SK-N-SH (cell line): Measurements from ENCODE around the gene CSNK1D. TPM values are rescaled to one million over a fixed set of nuclear protein-coding genes. Genes with fewer than 3 reads are reported as not detected.
A peak's percentile ranks its signal among the peaks of the same experiment; 100 is the strongest.

Experiments used
- CTCF ChIA-PET: fragments of 300-600, 350-600 bp; formaldehyde crosslinking; extraction: SDS; loops from one replicate; lab custom pipeline; 2021; lab: Yijun Ruan, JAX
- POLR2A ChIA-PET: fragments of 350-600 bp; sonication (Branson Sonifier 250); formaldehyde crosslinking; extraction: SDS; loops from one replicate; lab custom pipeline; 2020; ENCODE audit warnings: antibody characterized with exemption, inconsistent platforms; lab: Yijun Ruan, JAX
- DNase-seq: peaks from one replicate; pipeline ENCODE4 v3.0.0; 2012
- H2AFZ ChIP-seq: fragments of 200-600 bp; sonication (generic); 2 replicates; pipeline ENCODE4 v1.8.1; 2016; ENCODE audit warnings: antibody characterized with exemption, mild to moderate bottlenecking, low read depth
- H3F3A ChIP-seq: fragments of 200-600 bp; sonication (generic); replicated peaks from 2 replicates; pipeline ENCODE3; 2016; ENCODE audit warnings: antibody characterized with exemption, mild to moderate bottlenecking; ENCODE audit not compliant: insufficient read depth
- H3K27ac ChIP-seq, 2 experiments: fragments of 200-500 bp in 1 of 2; fragments of 200-600 bp in 1 of 2; sonication (Bioruptor generic) in 1 of 2; sonication (generic), shearing (Covaris generic) in 1 of 2; 2 replicates each; pipeline versions ENCODE4 v1.5.1 to v1.6.1; 2014 to 2016; ENCODE audit warnings: low read depth in 2 of 2, inconsistent platforms in 1 of 2, low read length in 1 of 2, mild to moderate bottlenecking in 1 of 2, mixed read lengths in 1 of 2
- H3K27me3 ChIP-seq: fragments of 200-600 bp; sonication (generic), shearing (Covaris generic); 2 replicates; pipeline ENCODE4 v1.6.1; 2016; ENCODE audit warnings: mixed run types; ENCODE audit not compliant: insufficient read depth
- H3K36me3 ChIP-seq, 2 experiments: fragments of 200-500 bp in 1 of 2; fragments of 200-600 bp in 1 of 2; sonication (Bioruptor generic) in 1 of 2; sonication (generic) in 1 of 2; replicated peaks in 1 of 2; 2 replicates each; pipeline versions ENCODE3 to v1.5.1; 2014 to 2016; ENCODE audit warnings: low read length in 1 of 2, mild to moderate bottlenecking in 1 of 2; ENCODE audit not compliant: insufficient read depth in 2 of 2, control insufficient read depth in 1 of 2
- H3K4me1 ChIP-seq, 2 experiments: fragments of 200-500 bp in 1 of 2; fragments of 200-600 bp in 1 of 2; sonication (Bioruptor generic) in 1 of 2; sonication (generic), shearing (Covaris generic) in 1 of 2; 2 replicates each; pipeline versions ENCODE4 v1.5.1 to v1.6.1; 2014 to 2016; ENCODE audit warnings: low read depth in 1 of 2, low read length in 1 of 2, mixed run types in 1 of 2; ENCODE audit not compliant: insufficient read depth in 2 of 2, control insufficient read depth in 1 of 2
- H3K4me2 ChIP-seq: fragments of 200-600 bp; sonication (generic), shearing (Covaris generic); 2 replicates; pipeline ENCODE4 v1.6.1; 2017; ENCODE audit warnings: mixed run types
- H3K4me3 ChIP-seq, 2 experiments: fragments of 200-500 bp in 1 of 2; fragments of 200-600 bp in 1 of 2; sonication (Bioruptor generic) in 1 of 2; sonication (generic), shearing (Covaris generic) in 1 of 2; 2 replicates each; pipeline versions ENCODE4 v1.5.1 to v1.8.1; 2014 to 2016; ENCODE audit warnings: low read depth in 2 of 2, inconsistent platforms in 1 of 2, low read length in 1 of 2, mild to moderate bottlenecking in 1 of 2, mixed read lengths in 1 of 2, moderate library complexity in 1 of 2
- H3K79me2 ChIP-seq: fragments of 200-600 bp; sonication (generic); 2 replicates; pipeline ENCODE4 v1.8.1; 2017; ENCODE audit warnings: mild to moderate bottlenecking; ENCODE audit not compliant: insufficient read depth
- H3K9ac ChIP-seq: fragments of 200-600 bp; sonication (generic); 2 replicates; pipeline ENCODE4 v1.6.1; 2017; ENCODE audit warnings: mixed run types
- H3K9me2 ChIP-seq: fragments of 200-600 bp; sonication (generic); 2 replicates; pipeline ENCODE4 v1.6.1; 2017; ENCODE audit warnings: mixed run types
- H3K9me3 ChIP-seq: fragments of 200-600 bp; sonication (generic); 2 replicates; pipeline ENCODE4 v1.6.1; 2017; ENCODE audit warnings: mixed run types, mild to moderate bottlenecking, moderate library complexity
- H4K20me1 ChIP-seq: fragments of 200-600 bp; sonication (generic); 2 replicates; pipeline ENCODE4 v1.6.1; 2017; ENCODE audit warnings: mild to moderate bottlenecking, mixed run types; ENCODE audit not compliant: insufficient read depth
- CHD2 ChIP-seq: fragments of 150-350 bp; IDR thresholded peaks from 2 replicates; pipeline ENCODE4 v1.6.1; 2018; ENCODE audit warnings: low read length; ENCODE audit not compliant: partially characterized antibody
- EP300 ChIP-seq, 2 experiments: IDR thresholded peaks; 2 replicates each; pipeline versions ENCODE4 v1.4.0 to v1.6.1; 2012; ENCODE audit warnings: borderline replicate concordance in 1 of 2, low read depth in 1 of 2, low read length in 1 of 2
- FOSL2 ChIP-seq: IDR thresholded peaks from 2 replicates; pipeline ENCODE4 v1.4.0; 2012; ENCODE audit warnings: low read depth, mild to moderate bottlenecking, moderate library complexity, borderline replicate concordance
- NRF1 ChIP-seq: IDR thresholded peaks from 2 replicates; pipeline ENCODE4 v1.6.1; 2012; ENCODE audit warnings: low read depth, mild to moderate bottlenecking, low read length
- POLR2AphosphoS5 ChIP-seq: IDR thresholded peaks from 2 replicates; pipeline ENCODE4 v1.6.1; 2012; ENCODE audit warnings: low read depth, low read length
- RCOR1 ChIP-seq: fragments of 150-350 bp; IDR thresholded peaks from 2 replicates; pipeline ENCODE4 v1.6.1; 2017; ENCODE audit warnings: antibody characterized with exemption, low read length
- TAF1 ChIP-seq: IDR thresholded peaks from 2 replicates; pipeline ENCODE4 v1.6.1; 2012; ENCODE audit warnings: low read depth, mild to moderate bottlenecking, low read length, moderate library complexity, borderline replicate concordance
- TCF12 ChIP-seq: IDR thresholded peaks from 2 replicates; pipeline ENCODE4 v1.4.0; 2012
- TEAD4 ChIP-seq: IDR thresholded peaks from 2 replicates; pipeline ENCODE4 v1.4.0; 2012; ENCODE audit warnings: mild to moderate bottlenecking, borderline replicate concordance; ENCODE audit not compliant: insufficient read depth
- WGBS: methylation state at CpG from one replicate; pipeline ENCODE4 v1.1.6; 2017; ENCODE audit warnings: low lambda C conversion rate; 5-methylcytosine and 5-hydroxymethylcytosine counted together
- polyA plus RNA-seq, 3 experiments: library from polyadenylated mRNA; depleted of rRNA; stranded (reverse); fragments of >200 nt; gene quantifications; 2 replicates each; pipeline ENCODE4 v1.2.3, GENCODE V29; 2012
- TF ChIP-seq, protein P1 (sequence below): IDR thresholded peaks from 2 replicates; pipeline ENCODE4 v1.4.0; 2012; ENCODE audit warnings: low read depth
- TF ChIP-seq, protein P2 (sequence below): IDR thresholded peaks from 2 replicates; pipeline ENCODE4 v1.6.1; 2012; ENCODE audit warnings: mild to moderate bottlenecking, low read depth, low read length, moderate library complexity
- TF ChIP-seq, protein P3 (sequence below): IDR thresholded peaks from 2 replicates; pipeline ENCODE4; 2012

The CSNK1D gene
- polyA plus RNA-seq, 1 of the 3 experiments (the other 2 are of a cell fraction), result 216 TPM

DNA sequence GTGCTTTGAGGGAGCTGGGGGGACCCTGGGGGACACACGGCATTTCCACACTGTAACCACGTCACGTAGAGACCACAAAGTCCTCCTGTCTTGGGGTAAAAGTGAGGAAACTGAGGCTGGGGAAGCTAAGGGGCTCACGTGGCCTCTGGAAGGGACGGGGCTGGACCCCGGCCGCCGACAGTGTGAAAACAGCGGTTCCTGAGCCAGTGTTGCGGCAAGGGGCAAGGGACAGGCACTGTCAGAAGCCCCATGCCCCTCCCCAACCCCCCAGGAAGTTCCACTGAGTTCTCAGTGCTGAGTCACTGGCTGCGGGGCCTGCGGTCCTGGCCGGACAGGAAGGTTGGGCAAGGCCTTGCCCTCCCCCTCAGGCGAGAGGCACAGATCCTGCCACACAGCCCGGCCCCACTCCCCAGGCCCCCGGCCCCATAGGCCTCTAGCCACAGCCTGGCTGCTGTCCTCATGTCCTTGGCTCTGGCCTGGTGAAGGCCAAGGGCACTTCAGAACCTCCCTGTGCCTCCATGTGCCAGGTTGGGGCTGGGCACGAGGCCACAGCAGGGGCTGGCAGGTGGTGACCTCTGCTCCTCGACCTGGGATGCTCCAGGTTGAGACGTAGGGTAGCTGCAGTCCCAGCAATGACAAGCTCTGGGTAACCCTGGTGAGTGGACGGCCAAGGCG lies 55.8 kb downstream of the CSNK1D start:
- no peaks in the 10 kb centered on the region for H3K9me2 ChIP-seq
- peak overlapping the region; percentile 68 for H3K4me2 ChIP-seq
- POLR2A ChIA-PET, result interaction anchor here (0.6 kb wide), 1 partner anchor 272 kb away, joined by 4 read pairs; no protein-coding TSS in a partner anchor
- 59% methylated on average over 16 of the region's 21 CpGs for WGBS
- H3K4me1 ChIP-seq, result peaks cover 34 to 35% of the 10 kb centered on the region in 2 experiments
- peak; percentile 46 for DNase-seq
- H3K4me3 ChIP-seq, result no peak overlapping the region
- no peaks in the 10 kb centered on the region for H4K20me1 ChIP-seq
- H2AFZ ChIP-seq, result 0 out of 2 replicates have a peak overlapping the region, but pooled peaks have one; percentile 25
- peaks cover 19% of the 10 kb centered on the region; the same call in 1 of the 2 replicates for H3K79me2 ChIP-seq
- no peaks in the 10 kb centered on the region for H3K9me3 ChIP-seq
- no peaks in the 10 kb centered on the region for H3K27me3 ChIP-seq
- no peaks in the 10 kb centered on the region for H3K36me3 ChIP-seq
- H3K27ac ChIP-seq, result peak overlapping the region; percentile 83 to 94
- H3F3A ChIP-seq, result peaks cover 29% of the 10 kb centered on the region
- CTCF ChIA-PET, result interaction anchor here (1.2 to 6.4 kb wide), 2 partner anchors 12 to 19 kb away, joined by 5 to 45 read pairs; no protein-coding TSS in a partner anchor
- peak overlapping the region; percentile 70 for H3K9ac ChIP-seq
- TF ChIP-seq, protein P1, sequence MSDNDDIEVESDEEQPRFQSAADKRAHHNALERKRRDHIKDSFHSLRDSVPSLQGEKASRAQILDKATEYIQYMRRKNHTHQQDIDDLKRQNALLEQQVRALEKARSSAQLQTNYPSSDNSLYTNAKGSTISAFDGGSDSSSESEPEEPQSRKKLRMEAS, result peak; percentile 82
- TF ChIP-seq, protein P2, sequence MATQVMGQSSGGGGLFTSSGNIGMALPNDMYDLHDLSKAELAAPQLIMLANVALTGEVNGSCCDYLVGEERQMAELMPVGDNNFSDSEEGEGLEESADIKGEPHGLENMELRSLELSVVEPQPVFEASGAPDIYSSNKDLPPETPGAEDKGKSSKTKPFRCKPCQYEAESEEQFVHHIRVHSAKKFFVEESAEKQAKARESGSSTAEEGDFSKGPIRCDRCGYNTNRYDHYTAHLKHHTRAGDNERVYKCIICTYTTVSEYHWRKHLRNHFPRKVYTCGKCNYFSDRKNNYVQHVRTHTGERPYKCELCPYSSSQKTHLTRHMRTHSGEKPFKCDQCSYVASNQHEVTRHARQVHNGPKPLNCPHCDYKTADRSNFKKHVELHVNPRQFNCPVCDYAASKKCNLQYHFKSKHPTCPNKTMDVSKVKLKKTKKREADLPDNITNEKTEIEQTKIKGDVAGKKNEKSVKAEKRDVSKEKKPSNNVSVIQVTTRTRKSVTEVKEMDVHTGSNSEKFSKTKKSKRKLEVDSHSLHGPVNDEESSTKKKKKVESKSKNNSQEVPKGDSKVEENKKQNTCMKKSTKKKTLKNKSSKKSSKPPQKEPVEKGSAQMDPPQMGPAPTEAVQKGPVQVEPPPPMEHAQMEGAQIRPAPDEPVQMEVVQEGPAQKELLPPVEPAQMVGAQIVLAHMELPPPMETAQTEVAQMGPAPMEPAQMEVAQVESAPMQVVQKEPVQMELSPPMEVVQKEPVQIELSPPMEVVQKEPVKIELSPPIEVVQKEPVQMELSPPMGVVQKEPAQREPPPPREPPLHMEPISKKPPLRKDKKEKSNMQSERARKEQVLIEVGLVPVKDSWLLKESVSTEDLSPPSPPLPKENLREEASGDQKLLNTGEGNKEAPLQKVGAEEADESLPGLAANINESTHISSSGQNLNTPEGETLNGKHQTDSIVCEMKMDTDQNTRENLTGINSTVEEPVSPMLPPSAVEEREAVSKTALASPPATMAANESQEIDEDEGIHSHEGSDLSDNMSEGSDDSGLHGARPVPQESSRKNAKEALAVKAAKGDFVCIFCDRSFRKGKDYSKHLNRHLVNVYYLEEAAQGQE, result 0 out of 2 replicates have a peak, but pooled peaks have one; percentile 60
- TF ChIP-seq, protein P3, sequence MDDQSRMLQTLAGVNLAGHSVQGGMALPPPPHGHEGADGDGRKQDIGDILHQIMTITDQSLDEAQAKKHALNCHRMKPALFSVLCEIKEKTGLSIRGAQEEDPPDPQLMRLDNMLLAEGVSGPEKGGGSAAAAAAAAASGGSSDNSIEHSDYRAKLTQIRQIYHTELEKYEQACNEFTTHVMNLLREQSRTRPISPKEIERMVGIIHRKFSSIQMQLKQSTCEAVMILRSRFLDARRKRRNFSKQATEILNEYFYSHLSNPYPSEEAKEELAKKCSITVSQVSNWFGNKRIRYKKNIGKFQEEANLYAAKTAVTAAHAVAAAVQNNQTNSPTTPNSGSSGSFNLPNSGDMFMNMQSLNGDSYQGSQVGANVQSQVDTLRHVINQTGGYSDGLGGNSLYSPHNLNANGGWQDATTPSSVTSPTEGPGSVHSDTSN, result peak; percentile 51; the same call in 1 of the 2 replicates
- TF ChIP-seq RCOR1 (no peak), TCF12 (no peak; the same call in 1 of the 2 replicates), POLR2AphosphoS5 (peak; percentile 49; the same call in 1 of the 2 replicates), EP300 (IDR thresholded peaks at IDR 0.05; ENCODE audit: borderline replicate concordance in 1 of 2, low read depth in 1 of 2, low read length in 1 of 2) (peak in 1 of 2 experiments; percentile 84; a peak in 1 of 4 replicates), FOSL2 (peak; percentile 95; the same call in 1 of the 2 replicates), CHD2 (peak; percentile 20), NRF1 (no peak), TEAD4 (peak; percentile 85; the same call in 1 of the 2 replicates), TAF1 (peak; percentile 30; the same call in 1 of the 2 replicates)
